Hypothalamus (tissue), 51 donors: Measurements from ENCODE around the gene ITGB6.

Source experiments
- DNase-seq, 51 donors: peaks; one replicate each; lab custom pipeline; 2025; lab: John Stamatoyannopoulos, UW

The ITGB6 gene, protein sequence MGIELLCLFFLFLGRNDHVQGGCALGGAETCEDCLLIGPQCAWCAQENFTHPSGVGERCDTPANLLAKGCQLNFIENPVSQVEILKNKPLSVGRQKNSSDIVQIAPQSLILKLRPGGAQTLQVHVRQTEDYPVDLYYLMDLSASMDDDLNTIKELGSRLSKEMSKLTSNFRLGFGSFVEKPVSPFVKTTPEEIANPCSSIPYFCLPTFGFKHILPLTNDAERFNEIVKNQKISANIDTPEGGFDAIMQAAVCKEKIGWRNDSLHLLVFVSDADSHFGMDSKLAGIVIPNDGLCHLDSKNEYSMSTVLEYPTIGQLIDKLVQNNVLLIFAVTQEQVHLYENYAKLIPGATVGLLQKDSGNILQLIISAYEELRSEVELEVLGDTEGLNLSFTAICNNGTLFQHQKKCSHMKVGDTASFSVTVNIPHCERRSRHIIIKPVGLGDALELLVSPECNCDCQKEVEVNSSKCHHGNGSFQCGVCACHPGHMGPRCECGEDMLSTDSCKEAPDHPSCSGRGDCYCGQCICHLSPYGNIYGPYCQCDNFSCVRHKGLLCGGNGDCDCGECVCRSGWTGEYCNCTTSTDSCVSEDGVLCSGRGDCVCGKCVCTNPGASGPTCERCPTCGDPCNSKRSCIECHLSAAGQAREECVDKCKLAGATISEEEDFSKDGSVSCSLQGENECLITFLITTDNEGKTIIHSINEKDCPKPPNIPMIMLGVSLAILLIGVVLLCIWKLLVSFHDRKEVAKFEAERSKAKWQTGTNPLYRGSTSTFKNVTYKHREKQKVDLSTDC

DNA sequence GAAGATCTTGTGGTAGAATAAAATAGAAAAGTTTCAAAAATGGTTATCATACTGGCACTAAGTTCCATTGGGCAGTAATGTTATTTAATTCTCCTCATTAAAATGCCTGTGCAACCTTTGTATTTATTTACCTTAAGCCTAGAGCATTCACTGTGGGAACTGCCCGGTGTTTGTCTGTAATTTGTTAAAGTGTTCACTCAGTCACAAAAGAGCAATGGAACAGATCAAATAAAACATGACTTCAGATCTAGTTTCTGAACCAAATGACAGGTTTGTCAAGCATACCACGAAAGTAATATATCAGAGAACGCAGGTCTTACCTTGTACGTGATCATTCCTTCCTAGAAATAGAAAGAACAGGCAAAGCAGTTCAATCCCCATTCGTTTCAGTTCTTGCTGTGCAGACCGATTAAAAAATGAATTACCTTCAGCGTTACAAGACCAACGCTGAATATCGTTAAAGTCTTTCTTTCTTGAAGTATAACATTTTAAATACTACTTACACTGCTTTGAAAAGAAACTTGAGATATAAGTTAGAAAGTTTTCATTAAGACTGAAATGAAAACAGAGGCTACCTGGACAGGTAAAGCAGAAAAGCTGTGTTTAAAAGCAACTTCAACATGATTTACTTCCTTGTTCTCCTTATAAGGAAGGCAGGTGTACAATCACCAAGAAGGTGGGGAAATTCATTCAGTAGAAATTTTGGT, at the start of gene ITGB6:
ITGB6 (minus strand) TSS at position 590 of the 707 bp plus-strand sequence; CDS start at position 381, 209 bp downstream.
- no peak for DNase-seq

DNA sequence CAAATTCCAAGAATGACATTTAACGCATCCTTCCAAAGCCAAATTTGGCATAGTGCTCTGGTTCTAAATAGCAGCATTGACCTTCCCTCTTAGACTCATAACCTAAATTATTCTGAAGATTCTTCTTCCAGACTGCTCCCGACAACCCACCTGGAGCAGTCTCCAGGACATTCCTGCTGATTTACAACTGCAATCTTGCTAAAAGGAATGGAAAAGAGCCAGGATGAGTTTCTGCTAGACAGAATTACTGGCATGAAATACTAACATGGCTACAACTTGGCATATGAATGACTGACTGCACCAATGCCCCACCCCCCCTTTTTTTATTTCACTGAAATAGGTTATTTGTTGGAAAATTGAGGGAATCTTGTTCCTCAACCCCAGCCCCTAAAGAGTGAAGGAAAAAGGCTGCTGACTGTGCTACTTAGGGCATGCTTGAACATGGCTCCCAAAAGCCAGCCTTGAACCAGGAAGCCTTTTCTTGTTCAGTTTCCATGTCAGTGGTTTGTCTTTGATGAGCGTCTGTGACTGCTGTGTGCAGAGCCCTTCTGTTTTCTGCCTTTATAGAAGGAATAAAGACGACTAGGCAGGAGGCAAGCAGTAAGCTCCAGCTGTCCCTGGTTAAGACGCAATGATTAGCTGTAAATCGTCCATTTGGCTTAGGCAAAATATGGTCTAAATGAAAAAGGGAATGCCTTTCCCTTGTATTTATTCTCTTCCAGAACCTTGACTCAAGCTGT, 47.4 kb upstream of the ITGB6 start:
- DNase-seq = no peak

DNA sequence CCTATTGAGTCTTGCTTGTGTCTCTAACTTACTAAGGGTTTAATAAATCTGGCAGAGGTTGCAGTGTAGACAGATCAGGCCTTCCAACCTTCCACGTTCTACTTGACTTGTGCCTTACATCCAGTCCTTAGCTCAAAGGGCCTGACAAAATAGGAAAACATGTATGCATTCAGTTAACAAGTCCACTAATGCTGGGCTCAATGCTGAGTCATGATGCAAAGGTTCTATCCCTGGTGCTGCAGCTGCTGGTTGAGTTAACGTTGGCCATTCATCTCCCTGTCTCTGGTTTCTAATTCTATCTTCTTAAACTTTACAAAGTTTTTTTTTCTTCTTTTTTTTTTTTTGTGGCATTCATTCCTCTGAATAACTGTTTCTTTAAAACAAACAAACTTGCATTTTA, 46.3 kb upstream of the ITGB6 start:
- DNase-seq = no peak

DNA sequence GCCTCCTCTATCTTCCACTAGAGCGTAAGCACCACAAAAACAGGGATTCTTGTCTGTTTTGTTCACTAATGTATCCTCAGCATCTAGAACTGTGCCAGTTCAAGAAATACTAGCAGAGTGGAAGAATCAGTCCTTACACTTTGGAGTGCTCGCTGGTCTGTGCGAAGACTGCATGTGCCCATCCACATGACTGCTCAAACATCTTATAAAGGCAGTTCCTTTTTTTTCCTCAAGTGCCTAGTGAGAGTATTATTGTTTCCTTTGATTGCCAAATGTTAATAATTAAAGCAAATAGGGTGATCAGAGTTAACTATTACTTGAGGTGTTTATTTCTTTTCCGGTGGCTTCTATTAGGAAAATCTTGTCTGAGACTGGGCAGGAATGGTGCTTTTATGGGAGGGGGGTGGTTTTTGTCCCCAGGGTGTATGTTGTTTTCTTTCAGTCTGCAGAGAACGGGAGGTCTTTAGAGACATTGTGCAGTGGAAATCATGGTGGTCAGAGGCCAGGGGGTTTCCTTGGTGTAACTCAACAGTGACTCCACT, 45.6 kb upstream of the ITGB6 start:
- DNase-seq = no peak

DNA sequence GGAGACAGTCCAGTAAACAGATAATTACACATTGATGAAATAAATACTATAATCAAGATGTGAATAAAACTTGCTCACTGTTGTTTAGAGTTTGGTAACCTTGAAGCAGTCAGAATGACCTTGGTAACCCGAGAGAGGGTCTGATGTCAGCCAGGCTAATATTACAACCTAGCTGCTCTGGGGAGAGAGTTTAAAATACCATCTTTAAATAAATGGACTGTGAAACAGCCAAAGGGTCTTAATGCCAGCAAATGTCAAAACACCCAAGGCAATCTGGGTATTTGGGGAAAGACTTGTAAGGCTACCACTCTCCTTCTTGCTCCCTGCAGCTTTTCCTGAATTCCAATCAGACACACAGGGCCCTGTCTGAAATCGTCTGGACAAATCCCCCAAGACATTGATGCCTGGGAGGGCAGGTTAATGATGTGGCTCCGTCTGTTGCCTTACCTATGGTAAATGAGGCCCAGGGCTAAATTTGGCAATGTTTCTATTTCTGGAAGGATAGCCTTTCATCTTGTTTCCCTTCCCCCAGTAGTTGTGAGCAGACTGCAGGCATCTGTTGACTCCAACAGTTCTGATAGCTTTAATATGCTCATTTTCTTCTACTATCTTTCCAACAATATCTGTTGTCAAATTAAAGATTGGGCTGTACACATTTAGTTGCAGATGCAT, 43.0 kb upstream of the ITGB6 start:
- DNase-seq = no peak

DNA sequence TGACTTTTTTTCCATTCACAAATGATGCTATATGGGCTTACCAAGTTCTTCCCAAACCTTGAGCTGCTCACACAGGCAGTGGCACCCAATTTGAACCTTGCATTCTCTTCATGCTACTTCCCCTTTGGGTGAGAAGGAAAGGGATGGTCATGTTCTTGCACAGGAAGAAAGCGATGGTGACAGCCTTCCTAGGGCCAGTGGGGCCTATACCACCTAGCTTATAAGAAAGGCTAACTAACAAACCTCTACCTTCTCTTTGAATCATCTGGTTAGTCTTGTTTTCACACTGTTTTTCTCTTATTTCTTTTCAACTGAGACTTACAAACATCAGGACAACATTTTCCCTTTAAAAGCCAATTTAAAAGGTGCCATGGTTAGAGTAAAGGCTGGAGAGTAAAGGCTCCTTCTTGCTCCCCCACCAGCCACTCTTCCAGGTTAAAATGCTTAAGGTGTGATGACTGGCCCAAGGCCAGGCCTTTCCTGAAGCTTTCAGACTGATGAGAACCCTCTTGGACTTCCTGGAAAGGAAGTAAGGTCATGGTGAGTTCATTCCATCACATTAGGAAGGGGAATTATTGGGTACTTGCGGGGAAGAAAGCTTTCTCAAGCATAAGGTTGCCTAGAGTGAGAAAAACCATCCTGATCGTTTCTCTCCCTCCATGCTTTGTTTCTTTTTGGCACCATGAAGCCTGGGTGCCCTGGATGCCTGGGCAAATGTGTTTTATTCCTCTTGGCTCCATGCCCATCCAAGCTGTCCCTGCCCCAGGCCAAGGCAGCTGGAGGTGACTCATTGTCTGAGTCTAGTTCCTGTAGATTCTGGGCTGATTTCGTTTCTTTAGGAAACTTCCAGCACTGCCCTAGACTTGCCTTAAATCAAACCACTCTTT, 41.4 kb upstream of the ITGB6 start:
- peak in 1 of 51 donors; percentile 9 for DNase-seq

DNA sequence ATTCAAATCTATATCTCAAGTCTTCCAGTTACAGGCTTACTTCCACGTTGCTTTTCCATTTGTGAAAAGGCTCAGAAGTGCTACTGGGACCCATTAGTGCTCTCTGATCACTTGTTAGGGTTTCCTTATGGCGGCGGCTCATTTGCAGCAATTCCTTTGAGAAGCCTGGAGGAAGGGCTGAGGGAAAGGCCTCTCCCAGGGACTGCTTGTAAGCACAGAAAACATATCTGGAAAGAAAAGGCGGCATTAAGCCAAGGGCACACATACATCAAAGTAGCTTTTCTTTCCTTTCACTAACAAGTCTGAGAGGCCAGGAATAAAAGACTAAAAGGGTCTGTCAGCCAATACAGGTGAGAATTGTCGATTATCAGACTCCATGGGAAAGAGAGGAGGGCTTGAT, 39.4 kb upstream of the ITGB6 start:
- no peak for DNase-seq

DNA sequence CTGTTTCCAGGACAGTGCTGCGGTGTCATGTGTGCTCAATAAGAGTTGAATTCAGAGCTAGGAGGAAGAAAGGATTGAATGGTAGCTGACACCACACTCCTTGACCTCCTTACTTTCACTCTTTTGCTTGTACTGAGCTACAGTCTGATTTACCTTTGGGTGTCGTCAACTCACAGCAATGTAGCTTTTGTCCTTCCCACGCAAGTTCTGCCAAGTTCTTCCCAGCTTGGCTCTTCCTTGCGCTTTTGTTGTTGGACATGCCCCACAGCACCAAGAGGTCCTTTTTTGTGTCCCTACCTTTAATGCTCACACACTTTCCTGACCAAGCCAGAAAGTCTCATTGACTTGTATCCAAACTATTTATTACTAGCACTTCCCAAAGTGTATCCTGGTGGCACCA, 38.3 kb upstream of the ITGB6 start:
- no peak for DNase-seq

DNA sequence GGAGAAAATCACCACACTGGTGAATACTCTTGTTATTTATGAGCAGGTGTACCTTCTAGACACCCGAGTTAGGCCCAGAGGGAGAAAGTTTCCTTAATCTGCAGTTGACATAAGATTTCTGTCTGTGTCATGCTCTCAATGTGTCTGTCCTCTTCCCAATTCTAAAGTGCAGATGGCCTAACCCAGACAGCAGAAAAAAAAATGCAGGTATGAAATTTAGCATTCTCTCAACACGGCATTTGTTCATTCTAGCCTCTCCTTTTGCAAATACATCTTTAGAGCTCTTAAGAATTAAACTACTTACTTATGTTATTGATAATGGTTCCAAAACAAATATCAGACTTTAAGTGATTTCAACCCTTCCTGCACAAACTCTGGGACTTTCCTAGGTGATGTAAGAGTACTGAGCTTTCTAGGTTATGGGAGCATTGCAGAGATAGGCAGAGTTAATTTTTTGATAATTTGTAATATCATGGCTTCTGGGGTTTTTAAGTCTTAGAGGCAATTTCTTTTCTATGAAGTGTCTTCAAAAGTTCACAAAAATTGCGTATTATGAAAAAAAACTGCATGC, 32.9 kb upstream of the ITGB6 start:
- DNase-seq = no peak

DNA sequence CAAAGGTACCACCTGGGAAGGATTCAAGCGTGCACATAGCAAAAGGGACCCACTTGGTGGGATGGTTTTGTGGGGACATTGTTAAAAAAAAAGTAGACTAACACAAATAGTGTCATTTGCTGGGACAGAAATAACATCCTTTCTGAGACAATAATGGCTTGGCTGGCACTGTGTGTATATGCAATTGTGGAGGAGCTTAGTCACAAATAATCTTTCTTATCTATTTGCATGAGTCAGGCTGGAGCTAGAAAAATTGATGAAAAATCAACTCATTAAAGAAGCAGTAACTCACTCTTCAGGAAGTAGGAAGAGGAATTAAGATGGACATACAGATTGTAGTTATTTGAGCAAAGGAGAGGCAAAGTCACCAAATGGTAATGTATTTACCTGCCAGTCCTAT, 29.5 kb upstream of the ITGB6 start:
- DNase-seq = no peak

DNA sequence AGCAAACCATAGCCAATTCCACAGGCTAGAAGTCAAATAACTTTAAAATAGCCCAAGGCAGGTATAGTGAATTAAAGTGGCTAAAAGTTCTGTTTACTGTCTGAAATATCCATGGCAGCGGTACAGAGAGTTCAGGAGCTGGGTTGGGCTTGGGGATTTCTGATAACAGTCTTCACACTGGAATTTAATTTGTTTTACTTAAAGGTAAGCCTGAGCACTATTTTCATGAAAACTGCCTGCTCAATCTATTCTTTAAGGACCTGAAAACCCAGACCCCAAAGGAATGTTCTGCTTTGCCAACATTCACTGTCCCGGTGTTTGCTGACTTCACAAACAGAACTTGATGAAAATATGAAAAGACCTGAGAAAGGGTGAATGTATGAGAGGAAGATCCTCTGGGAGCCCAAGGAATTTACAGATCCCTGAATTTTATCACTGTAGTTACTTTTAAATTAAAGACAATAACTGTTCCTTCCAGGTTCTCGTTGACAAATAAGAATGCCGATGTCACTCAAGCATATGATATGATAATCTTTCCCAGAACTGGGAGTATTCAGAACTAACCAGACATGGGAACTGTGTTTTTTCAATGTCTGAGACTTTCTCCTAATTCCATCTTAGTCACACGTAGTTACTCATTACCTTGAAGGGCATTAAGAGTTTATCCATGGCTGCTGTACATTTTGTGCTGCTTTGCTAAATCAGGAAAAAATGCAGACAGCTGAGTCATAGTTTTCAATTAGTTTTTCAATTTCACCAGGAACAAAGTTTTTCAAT, 28.3 kb upstream of the ITGB6 start:
- DNase-seq = no peak

DNA sequence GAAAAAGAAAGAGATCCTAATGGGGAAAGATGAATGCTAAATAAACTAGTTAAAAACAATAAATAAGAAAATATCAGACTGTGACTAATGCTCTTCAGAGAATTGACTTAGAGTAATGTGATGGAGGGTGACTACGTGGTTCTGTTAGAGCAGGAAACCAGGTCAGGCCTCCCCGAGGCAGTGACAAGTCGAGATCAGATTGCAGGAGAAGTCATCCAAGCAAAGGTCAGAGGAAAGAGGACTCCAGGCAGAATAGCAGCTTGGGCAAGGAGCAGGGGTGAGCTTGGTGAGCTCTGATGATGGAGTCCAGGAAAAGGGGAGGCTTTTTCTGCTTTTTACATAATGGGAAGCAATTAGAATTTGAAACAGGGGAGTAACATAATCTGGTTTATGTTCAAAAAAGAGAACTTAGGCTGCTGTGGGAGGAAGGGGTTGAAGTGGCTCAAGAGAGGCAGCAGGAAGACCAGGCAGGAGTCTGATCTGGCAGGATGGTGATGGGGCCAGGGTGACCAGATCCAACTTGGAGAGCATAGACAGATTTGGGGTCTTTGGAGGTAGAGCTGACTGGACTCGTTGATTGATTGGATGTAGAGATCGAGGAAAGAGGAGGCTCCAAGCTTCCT, 27.3 kb upstream of the ITGB6 start:
- DNase-seq = no peak

DNA sequence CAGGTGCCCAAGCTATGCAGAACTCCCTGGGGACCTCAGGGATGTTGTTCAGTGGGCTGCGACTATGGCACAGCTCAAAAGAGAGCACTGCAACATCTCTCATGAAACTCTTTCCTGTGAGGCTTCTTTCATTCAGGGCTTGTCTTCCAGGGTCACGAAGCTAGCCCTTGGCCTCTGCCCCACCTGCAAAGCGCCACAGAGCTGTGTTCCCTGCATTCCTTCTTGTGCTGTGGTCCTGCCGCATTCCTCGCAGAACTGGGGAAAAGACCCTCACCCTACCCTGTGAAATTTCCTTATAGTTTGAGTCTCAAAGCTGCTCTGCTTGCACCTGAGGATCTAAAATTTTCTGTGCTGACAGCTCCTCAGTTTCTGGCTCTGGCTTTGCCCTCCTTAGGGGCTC, 26.3 kb upstream of the ITGB6 start:
- DNase-seq = no peak

DNA sequence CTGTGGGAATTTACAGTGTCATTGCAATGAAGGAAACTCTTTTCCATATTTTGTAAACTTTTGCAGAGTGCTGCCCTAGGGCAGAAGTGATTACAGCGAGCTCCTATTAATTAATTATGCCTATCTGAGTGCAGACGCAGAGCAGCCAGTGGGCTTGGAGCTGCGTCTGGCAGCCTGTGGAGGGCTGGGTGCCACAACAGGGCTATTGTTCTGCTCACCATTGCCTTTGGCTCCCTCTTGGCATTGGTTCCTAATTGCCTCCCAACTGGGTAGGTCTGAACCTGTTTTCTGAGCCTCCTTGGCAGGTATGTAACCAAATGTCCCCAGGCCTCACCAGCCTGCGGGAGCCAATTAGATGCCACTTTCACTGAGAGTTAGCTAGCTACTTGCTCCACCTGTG, 25.6 kb upstream of the ITGB6 start:
- no peak for DNase-seq

DNA sequence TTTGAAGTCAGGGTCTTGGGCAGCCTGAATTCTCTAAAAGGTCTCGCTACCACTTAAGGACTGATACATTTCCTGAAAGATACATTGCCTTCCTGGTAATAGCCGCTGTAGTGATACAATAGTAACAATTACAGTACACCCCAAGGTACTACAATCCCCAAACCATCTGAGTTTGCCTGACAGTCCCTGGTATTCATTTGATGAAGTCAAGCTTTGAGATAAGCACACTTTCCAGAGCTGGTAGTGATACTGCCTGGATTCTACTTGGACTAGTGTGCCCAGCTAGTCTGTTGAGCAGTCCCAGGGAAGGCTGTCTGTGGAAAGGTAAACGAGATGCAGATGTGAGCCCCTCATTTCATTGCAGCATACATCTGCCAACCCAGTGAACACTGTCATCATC, 24.4 kb upstream of the ITGB6 start:
- no peak for DNase-seq

DNA sequence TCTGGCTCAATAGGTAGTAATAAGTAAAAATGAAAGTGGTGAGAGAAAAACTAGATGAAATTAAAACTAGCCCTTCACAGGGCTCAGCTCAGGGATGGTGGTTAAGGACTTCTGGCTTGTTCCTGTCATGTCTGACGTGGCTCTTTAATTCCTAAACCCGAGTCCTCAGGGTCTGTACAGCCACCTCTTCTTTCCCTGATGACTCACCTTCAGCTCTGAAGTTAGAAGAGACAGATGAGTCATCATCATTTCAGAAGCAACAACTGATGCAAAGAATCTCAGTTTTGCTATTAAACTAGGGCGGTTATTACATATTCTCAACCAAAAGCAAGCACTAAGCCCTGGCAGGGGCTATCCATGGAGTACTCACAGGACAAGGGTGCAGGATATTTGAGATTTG, 24.0 kb upstream of the ITGB6 start:
- DNase-seq = no peak

DNA sequence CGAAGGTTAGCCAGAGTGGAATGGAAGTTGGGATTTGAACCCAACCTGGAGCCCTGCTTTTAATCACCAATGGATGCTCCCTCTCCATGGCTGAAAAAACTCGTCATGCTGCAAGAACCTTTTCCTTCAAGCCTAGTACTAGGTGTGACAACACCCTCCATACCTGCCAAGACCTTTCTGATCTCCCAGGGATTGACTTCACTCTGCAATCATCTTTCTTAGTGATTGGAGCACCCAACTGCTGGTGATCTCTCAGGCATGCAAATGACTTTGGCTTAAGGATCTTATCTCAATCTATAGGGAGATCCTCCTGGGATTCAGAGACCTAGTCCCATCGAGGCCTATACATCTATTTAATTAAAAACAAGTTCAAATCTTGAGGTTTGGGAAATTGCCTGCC, 23.5 kb upstream of the ITGB6 start:
- no peak for DNase-seq
